Activated T-cell treated with anti-CD3 and anti-CD28 coated beads for 1 hour (primary cell): ENCODE measurements around the gene ANO9.
"Not testable (repeated sequence)": the region's sequence is repeated elsewhere in the genome, so short reads cannot be mapped to it uniquely, and the experiment has no call there.

Experiments used
- DNase-seq: peaks from one replicate; pipeline ENCODE4 v3.0.0-alpha.2; 2020; ENCODE audit warnings: low read depth

The ANO9 gene

DNA sequence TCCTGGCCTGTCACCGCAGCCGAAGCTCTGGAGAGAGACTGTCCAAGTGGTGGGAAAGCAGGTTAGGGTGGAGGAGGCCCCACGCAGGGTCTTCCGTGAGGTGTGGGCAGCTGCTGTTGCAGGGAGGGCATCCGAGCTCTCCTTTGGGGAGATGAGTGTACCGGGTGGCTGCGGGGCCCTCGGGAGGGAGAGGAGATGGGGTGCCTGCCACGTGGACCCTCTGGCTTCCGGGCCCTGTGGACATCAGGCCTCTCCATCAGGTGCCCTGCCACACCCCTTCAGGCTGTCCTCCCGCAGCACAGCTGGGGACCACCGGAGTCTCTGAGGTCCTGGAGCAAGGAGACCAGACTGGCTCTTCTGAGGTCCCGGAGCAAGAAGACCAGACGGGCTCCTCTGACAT lies 9.9 kb upstream of the ANO9 start:
- DNase-seq, result no peak

DNA sequence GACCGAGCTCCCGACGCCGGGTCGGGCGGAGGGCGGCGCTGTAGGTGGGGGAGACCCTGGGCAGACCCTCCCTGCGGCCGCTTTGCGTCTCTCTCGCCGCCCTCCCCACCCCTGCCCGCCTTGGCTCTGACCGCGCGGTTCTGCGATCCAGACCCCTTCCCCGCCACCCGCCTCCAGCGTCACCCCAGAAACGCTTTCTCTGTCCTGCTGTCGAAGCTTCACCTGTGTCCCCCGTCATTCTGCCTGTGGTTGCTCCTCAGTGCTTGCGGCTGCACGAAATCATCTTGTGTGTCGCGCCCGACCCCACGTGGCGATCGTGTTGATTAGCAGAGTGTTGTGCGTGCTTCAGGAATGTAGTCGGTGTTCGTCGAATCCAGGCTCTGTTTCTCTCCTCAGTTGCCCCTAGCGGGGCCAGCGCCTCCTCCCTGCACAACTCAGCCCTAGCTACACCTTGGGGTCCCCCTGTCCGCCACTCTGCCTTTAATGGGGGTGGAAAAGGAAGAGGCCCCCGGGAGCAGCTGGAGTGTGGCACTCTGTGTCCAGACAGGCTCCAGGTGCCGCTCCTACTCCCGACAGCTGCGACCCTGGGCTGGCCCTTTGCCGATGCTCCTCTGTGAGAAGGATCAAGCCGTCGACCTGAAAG lies 9.1 kb upstream of the ANO9 start:
- DNase-seq, result peak; percentile 70

DNA sequence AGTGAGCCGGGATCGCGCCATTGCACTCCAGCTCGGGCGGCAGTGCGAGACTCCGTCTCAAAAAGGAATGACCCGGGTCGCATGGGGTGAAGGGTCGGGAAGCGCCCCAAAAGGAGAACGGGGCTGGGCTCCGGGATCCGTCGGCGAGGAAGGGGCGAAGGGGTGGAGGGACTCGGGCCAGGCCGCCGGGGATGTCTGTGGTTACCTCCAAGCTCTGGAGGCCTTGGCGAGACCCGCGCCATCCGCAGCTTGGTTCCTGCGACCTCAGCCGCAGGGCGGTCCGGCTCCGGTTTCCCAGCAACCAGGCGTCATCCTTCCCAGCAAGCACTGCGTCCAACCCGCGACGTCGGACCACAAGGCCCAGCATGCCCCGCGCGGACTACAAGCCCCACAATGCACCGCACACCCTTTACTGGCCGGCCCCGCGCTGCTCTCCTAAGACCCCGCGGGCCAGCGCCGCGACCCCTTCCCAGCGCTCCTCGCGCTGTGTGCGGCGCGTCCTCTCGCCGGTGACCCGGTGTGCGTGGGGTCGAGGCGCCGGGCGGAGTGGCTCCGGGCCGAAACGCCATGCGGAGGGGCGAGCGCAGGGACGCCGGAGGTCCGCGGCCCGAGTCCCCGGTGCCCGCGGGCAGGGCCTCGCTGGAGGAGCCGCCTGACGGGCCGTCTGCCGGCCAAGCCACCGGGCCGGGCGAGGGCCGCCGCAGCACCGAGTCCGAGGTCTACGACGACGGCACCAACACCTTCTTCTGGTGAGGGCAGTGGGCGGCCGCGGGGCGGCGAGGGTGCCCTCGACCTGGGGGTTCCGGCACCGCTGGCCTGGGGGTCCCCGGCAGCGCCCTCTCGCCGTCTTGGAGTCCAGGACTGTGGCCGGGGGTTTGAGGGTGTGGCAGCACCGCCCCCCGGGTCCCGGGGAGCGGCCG lies 8.3 kb upstream of the ANO9 start, which contains the start of gene PTDSS2:
Gene PTDSS2, plus strand, starts transcription at position 391 of the 920 bp plus-strand sequence. Its CDS starts 177 bp downstream, at position 568.
- peak; percentile 90 for DNase-seq

DNA sequence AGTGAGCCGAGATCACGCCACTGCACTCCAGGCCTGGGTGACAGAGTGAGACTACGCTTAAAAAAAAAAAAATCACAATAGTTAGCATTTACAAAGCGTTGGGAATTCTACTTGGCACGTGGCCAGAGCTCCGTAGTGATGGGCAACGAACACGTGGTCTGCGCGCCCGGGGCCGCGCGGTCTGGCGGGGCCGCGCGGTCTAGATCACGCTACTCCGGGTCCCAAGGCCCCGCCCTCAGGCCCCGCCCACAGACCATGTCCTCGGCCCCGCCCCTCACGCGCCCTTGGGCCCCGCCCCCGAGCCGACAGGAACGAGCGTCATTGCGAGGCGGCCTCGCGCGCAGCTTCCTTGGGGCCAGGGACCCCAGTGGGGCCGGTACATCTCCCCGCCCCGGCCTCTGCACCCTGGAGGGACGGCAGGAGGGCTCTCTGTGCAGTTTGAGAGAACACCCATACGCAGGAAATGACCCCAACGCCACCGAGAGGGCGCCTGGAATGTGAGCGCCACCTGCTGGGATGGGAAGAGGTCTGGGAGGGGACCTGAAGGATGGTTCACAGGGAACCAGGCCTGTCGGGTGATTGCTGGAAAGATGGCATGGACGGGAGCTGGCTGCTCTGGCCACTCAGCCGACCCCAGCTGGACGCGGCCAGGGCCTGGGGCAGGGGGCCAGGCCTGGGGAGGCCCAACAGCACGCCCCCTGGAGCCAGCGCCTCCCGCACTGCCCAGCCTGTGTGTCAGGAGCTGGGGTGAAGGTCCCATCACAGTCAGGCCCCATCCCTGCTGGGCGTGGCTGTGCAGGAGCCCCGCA lies 6.3 kb upstream of the ANO9 start:
- peak; percentile 98 for DNase-seq

DNA sequence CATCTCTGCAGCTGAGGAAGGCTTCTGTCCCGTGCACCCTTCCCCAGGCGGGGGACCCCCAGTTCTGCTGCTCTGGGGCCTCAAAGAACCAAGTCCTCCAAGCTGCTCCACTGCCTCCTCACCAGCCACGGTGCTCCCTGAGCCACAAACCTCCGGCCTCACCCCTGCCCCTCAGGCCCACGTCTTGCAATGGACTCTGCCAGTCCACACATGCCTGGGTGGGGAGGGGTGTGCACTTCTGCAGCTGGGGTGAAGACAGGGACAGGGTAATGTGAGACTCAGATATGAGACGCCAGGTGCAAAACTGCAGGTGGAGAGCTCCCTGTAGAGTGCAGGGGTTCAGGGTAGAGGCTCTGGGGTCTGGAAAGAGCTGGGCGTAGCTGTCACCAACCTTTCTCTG lies 5.1 kb upstream of the ANO9 start:
- no peak for DNase-seq

DNA sequence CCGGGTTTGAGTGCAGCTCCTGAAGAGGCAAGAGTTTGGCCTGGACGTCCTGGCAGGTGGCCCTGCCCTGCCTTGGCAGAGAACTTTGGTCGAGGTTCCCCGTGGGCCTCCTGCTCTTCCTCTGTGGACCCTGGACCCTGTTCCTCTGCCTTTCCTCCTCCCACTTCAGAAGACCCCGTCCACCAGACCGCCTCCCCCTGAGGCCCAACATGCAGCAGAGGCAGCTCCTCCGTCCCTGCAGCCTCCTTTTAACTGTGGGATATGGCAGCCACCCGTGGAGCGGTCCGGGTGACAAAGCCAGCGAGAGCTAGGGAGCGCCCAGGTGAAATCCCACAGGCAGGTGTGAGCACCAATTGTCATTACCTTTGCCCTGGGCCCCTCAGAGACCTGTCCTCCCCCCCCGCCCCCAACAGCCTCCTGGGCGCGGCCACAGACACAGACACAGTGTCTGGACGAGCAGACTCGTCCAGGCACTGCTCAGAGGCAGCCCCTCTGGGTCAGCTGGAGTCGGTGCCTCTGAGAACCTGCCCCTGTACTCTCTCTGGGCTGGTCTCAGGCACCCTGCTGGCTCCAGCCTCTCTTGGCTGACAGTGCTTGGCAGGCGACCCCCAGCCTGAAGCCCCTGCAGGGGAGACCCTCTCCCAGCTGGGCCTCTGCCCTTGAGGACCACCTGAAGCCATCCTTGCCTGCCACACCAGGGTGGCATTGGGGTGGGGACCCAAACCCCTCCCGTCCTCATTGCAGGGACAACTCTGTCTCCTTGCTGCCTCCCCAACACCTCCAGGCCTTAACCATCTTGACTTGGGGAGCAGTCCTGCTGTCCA lies 4.2 kb upstream of the ANO9 start:
- DNase-seq, result no peak

DNA sequence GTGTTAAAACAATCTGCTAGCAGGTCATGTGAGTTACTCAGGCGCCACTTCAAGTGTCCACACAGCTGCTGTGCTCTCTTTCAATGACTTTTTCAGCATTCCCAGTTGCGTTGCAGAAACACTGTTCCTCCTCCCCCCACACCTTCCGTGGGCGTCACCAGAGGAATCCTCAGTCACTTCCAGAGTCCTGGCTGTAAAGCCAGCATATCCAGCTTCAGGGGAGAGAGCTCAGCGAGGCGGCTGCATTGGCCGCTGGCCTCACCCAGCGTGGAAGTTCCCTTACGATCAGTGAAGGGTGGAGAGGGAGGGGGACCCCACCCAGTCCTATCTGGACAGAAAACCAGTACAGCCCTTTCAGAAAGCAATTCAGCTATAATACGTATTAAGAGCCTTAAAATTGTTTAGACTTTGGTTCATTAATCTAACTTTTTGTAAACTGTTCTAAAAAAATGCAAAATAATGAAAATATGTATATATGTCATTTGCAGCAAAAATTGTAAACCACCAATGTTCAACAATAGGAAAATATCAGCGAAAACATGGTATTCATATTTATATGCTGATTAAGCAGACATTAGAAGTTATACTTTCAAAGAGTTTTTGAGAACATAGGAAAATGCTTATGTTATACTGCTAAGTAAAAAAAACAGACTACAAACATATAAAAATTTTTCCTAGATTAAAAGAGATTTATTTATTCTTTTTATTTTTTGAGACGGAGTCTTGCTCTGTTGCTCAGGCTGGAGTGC lies 2.8 kb upstream of the ANO9 start:
- DNase-seq, result no peak

DNA sequence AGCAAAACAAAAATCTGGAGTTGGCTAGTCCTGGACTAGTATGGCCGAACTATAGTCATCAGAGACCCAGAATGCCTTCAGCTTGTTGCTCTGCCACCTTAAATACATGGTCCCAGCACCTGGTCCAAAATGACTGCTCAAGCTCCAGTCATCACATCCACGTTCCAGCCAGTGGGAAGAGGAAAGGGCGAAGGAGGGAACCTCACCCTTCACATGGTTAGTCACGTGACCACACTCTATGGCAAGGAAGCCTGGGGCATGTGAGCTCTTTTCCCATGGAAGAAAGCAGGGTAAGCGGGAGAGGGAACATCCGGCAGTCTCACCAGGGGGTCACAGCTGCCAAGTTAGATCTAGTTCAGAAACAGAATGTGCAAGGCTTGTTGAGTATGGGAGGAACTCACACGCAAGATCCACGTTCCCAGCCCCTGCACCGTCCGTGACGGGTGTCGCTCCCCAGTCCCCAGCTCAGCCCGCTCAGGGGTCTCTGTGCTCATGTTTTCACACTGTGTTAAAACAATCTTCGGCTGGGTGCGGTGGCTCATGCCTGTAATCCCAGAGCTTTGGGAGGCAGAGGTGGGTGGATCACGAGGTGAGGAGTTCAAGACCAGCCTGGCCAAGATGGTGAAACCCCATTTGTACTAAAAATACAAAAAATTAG lies 1.9 kb upstream of the ANO9 start:
- DNase-seq, result no peak

DNA sequence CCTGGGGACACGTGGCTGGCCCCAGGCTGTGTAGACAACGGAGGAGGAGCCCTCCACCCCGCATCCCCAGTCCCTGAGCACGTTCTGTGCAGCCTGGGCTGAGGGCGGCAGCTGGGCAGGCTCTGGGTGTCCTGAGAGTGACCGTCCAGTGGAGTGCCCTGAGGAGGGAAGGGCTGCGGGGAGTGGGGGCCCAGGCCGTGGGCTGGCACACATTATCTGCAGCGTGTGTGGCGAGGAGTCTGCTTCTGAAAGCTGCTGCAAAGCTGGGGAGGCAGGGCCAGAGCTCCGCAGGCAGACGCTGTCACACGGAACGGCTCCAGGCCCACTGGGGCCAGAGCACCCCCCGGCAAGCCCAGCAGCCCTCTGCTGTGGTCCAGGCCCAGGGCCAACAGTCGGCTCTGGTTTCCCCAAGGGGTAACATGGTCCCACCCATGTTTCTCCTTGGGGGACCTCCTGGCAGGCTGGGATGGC lies 835 bp upstream of the ANO9 start:
- DNase-seq, result no peak

DNA sequence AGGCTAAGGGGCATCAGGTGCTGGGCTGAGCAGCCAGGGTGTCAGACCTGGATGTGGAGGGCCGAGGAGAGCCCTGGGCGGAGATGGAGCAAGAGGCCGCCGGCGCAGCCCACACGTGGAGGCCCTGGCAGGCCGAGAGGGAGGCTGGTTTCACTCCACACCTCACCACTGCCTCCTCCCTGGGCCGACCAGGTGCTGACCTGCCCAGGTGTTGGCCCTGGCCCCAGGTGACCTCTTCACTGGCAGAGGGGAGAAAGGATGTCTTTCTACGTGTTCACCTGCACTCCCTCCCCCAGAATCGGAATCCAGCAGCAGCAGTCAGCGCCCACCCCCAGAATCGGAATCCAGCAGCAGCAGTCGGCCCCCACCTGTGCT lies 781 bp downstream of the ANO9 start:
- DNase-seq, result no peak

DNA sequence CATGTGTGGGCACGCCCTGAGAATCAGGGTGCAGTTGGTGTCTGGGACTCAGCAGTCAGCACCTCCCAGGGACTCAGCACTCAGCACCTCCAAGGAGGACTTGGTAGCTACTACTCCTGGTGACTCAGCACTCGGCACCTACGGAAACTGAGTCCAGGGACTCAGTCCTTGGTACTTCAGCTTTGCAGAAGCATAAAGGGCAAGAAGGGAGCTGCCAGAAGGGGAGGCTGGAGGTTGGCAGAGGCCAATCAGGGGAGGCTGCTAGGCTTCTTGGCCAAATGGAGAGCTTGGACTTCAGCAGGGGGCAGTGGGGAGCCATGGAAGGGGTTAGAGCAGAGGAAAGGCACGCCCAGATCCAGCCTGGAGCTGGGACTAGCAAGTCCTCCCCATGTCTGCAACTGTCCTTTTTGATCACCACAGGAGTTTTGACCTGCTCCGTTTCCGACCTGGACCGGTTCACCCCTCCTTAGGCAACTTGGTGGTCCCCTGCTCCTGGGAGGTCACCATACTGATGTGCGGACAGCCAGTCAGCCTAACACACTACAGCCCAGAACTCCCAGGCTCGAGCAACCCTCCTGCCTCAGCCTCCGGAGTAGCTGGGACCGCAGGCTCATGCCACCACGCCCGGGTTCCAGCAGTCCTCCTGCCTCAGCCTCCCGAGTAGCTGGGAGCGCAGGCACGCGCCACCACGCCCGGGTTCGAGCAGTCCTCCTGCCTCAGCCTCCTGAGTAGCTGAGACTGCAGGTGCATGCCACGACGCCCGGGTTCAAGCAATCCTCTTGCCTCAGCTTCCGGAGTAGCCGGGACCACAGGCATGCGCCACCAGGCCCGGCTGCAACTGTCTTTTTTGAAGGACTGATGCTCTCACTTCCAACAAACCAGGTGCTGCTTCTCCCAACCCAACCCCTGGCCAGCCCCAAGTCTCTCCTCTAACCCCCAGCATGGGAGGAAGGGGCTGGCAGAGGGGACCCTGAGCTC lies 1.5 kb downstream of the ANO9 start:
- DNase-seq, result no peak

DNA sequence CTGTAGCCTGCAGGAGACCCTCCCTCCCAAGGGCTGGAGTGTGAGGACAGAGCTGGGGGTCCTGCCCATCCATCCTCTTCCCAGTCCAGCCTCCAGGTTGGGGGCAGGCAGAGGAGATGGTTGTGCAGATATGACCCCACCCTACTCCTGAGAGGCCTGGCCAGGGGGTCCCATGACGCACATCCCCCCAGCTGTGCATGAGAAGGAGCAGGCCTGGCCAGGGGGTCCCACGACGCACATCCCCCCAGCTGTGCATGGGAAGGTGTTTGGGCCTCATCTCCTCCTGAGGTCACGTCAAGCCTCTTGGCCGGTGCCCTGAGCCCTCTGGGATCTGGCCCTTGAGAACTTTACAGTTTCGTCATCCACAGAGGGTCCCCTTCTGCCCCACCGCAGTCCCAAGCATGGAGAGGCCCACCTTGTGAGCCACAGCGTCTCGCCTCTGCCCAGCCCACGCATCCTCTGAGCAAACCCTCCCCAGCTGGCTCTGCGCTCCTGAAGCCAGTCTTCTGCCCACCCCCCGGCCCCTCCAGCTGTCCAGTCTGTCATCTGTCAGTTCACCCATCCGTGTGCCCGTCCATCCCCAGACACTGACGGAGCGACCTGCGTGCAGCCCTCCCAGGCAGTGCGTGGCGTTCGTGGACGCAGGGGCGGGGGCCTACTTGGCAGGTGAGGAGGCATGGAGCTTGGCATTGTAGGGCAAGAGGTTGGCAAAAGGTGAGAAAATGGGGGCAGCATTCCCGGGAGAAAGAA lies 2.3 kb downstream of the ANO9 start:
- no peak for DNase-seq

DNA sequence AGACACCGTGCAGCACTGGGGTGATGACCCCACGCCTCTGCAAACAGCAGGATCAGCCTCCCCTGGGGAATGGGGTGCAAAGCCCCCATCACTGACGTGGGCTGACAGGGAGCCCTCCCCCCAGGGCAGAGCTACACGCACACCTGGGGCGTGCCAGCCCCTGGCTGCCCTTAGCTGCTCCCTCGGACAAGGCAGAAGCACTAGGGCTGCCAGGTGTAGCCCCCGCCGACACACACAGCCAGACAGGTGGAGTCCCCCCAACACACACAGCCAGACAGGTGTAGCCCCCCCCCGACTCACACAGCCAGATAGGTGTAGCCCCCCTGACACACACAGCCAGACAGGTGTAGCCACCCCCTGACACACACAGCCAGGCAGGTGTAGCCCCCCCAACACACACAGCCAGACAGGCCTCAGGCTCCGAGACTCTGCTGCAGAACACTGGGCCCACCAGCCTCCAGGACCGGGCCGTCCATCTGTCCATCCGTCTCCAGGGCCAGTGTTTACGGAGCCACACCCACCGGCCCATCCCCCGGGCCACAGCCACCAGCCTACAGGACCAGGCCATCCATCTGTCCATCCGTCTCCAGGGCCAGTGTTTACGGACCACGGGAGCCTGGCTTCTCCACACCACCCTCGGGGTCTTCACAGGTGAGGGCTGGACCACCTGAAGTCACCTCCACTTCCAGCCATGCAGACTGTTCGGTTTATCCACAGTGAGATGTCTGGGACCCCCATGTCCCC lies 3.5 kb downstream of the ANO9 start:
- no peak for DNase-seq

DNA sequence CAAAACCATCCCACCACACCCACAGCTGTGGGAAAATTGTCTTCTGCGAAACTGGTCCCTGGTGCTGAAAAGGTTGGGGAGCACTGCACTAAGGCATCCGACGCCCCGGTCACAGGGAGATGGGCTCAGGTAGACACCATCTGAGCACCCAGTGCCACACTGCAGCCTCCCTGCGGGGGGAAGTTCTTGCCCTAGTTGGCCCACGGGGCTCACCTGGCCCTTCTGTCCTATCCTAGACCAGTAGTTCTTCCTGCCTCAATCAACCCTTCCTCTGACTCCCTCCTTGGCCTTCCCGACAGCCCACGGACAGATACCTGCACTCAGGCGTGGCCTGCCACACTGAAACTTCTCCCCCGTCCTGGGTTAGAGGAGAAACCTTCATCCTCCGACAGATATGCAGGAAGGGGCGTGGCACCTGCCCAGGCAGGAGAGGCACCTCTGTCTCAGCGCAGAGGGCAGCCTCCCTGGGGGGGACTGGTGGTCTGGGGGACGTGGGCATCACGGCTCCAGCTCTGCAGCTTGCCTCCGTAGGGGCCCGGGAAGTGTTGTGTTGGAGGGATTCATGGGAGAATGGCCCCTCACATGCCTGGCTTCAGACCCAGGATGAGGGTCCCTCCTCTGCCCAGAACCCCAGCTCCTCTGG lies 4.5 kb downstream of the ANO9 start:
- no peak for DNase-seq

DNA sequence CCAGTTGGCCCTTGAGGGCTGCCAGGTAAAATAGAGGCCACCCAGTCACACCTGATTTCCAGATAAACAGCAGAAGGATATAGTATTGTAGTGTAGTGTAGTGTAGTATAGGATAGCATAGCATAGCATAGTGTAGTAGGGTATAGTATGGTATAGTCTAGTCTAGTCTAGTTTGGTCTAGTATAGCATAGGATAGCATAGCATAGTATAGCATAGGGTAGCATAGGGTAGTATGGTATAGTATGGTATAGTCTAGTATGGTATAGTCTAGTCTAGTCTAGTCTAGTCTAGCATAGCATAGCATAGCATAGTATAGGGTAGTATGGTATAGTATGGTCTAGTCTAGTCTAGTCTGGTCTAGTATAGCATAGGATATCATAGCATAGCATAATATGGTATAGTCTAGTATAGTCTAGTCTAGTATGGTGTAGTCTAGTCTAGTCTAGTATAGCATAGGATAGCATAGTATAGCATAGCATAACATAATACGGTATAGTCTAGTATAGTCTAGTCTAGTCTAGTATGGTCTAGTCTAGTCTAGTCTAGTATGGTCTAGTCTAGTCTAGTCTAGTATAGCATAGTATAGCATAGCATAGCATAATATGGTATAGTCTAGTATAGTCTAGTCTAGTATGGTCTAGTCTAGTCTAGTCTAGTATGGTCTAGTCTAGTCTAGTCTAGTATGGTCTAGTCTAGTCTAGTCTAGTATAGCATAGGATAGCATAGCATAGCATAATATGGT lies 6.6 kb downstream of the ANO9 start:
- DNase-seq, result not testable (repeated sequence)

DNA sequence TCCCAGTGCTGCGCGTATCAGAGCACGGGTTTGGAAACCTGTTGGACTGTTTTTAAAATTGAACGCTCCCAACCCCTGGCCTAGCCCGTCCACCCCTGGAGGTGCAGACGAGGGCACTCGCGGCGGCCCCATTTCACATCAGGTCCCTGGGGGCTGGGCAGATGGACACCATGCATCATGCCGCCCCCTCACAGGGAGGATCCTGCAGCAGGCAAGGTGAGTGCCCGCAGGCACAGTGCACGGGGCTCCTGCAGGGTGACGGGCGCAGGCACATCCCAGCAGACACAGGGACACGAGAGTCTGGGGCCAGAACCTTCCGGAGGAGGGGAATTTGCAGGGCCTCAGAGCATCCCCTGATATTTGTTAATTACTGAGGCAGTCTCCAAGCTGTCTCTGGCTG lies 7.3 kb downstream of the ANO9 start:
- DNase-seq, result no peak
